ENCODE measurements around the gene CCL25.
"Not testable (repeated sequence)": the region's sequence is repeated elsewhere in the genome, so short reads cannot be mapped to it uniquely, and the experiment has no call there.

Gene CCL25, protein sequence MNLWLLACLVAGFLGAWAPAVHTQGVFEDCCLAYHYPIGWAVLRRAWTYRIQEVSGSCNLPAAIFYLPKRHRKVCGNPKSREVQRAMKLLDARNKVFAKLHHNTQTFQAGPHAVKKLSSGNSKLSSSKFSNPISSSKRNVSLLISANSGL

DNA sequence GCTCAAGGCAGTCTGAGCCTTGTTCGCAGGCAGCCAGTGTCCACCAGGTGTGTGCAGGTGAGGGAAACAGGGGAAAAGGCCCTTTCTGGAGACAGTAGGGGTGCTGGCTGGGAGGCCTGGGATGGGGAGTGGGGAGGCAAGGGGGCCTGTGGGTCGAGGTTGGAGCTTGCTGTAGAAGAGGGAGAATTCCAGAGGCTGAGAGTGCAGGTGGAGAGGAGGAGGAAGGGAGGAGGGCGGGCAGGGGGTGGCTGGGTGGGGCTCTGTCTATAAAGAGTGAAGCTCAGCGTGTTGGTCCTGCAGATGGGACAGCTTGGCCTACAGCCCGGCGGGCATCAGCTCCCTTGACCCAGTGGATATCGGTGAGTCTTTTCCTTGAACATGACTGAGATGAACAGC is at the start of gene CCL25:
CCL25 (plus strand) TSS at position 297 of the 396 bp plus-strand sequence. CDS start 290 bp downstream, outside the sequence.
- TF ChIP-seq ZNF274 (IDR thresholded peaks at IDR 0.05; ENCODE audit: low read depth, low read length), result no peak
- H3K4me3 ChIP-seq (ENCODE audit: low read length), result no peak within 1 kb of the TSS; the same call in 1 of the 2 replicates

DNA sequence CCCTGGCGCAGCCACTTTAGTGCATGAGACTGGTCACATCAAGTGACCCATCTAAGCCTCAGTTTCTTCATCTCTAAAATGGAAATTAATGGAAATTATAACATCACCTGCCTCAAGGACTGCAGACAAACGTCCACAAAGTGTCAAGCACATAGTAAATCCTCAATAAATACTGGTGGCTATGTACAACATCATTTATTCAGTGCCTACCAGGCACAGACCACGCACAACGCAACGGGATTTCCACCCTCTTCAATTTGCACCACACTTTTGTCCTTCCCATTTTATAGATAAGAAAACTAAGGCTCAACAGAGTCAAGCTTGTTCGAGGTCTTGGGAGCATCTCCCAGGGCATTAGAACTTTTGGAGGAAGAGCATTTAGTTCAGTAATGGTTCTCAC is 48.6 kb upstream of the CCL25 start:
- no peak for TF ChIP-seq ZNF274 (IDR thresholded peaks at IDR 0.05; ENCODE audit: low read depth, low read length)
- peak overlapping the region; percentile 93 for H3K4me3 ChIP-seq (ENCODE audit: low read length)

DNA sequence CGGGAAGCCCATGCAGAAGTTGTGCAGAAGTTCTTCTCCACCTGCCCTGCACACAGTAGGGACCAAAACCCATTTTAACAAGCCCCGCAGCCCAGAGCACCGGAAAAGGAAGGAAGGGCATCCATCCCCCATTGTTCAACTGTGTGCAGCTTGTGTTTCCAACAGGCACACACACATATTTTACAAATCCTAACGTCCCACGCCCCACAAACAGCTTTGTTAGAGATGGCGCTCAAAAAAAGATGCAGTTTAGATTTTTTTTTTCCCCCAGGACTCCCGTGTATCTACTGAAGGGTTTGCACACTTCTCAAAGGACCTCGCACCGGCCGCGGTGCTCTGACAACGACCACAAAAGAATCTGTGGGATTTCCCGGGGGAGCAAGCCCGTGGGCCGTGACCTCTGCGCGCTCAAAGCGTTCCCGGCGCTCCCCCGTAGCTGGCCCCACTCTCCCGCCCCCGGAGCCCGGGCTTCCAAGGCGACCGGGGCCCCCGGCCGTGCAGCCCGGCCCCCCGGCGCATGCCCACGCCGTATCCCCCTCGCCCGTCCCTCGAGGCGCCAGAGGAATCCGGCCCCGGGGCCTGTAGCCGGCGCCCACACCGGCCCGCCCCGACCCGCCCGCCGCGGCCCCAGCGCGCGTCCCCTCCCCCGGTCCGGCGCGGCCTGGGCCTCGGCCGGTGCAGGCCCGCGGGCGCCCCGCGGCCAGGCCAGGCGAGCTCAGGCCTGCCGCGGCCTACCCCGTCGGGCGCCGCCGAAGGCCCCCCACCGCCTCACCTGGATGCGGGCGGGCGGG is 47.6 kb upstream of the CCL25 start:
- peak overlapping the region; percentile 93 for H3K4me3 ChIP-seq (ENCODE audit: low read length)
- TF ChIP-seq ZNF274 (IDR thresholded peaks at IDR 0.05; ENCODE audit: low read depth, low read length), result no peak

DNA sequence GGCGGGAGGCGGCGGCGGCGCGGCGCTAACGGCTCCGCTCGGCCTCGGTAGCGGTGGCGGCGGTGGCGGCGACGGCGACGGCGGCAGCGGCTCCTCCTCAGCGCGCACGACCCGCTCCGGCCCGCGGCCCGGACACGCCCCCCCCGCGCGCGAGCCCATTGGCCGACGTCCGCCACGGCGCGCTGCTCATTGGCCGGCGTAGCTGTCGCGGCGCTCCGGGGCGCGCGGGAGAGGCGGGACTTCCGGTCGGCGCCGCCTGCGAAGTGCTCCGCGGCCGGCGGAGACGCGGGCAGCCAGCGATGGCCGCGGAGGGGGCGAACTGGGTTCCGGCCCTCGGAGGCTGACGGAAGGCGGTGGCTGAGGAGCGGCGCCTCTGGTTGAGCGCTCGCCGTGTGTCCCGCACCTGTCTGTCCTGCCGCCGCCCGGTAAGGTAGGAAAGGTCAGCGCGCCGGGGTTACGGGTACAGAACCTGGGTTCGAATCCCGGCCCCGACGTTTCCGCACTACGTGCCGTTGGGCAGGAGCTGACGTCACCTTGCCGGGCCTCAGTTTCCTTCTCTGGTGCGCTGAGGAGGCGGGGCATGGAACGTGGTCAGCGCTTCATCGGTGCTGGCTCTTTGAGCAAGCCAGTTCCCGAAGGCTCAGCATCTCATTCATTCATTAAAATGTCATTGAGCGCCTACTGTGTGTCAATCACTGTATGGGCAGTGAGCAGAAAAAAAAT is 46.9 kb upstream of the CCL25 start, which contains the start of gene ELAVL1:
ELAVL1 (minus strand) TSS at position 108 of the 723 bp plus-strand sequence. CDS start 13,826 bp downstream, outside the sequence.
- H3K4me3 ChIP-seq (ENCODE audit: low read length), result peak within 1 kb of the TSS; percentile 93

DNA sequence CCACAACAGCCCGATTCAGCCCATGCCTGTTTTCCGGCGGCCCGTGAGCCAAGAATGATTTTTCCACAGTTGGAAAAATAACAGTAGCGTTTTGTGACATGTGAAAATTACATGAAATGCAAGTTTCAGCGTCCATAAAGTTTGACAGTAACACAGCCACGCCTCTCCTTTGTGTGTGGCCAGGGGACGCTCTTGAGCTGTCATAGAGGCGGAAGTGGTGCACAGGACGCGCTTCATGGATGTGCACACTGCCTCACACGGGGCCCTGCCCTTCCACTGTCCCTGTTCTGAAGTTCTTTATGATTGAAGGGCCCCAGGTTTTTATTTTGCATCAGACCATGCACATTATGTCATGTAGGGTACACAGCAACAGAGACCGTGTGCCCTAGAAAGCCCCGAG is 34.8 kb upstream of the CCL25 start:
- H3K4me3 ChIP-seq (ENCODE audit: low read length), result no peak overlapping the region
- no peak for TF ChIP-seq ZNF274 (IDR thresholded peaks at IDR 0.05; ENCODE audit: low read depth, low read length)

More for the DNA sequence above, 46.9 kb upstream of the CCL25 start, which contains the start of gene ELAVL1:
- TF ChIP-seq ZNF274 (IDR thresholded peaks at IDR 0.05; ENCODE audit: low read depth, low read length), result no peak

DNA sequence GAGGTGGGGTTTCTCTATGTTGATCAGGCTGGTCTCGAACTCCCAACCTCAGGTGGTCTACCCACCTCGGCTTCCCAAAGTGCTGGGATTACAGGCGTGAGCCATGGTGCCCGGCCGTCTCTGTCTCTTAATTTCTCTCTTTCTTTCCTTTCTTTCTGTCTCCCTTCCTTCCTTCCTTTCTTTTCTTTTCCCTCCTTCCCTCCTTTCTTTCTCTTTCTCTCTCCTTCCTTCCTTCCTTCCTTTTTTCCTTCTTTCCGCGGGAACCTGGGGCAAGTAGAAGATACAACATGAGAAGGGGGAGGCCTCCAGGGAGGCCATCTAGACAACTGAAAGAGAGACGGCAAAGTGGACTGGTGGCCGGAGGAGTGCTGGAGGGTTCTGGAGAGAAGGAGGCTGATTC is 31.9 kb upstream of the CCL25 start:
- no peak overlapping the region for H3K4me3 ChIP-seq (ENCODE audit: low read length)
- TF ChIP-seq ZNF274 (IDR thresholded peaks at IDR 0.05; ENCODE audit: low read depth, low read length), result no peak

DNA sequence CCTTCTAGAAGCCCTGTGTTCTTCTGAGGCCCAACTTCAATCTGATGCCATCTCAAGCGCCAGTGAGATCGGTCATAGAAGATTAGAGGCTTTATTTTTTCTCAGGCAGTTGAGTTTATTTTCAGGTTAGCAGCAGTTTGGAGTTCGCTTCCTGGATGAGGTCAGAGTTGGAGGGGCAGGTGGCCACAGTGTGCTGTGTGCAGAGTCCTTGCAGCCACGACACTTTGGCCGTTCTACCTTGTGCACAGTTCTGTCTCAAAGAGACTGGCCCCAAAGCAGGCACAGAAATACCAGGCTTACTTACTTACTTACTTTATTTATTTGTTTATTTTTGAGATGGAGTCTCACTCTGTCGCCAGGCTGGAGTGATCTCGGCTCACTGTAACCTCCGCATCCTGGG is 31.2 kb upstream of the CCL25 start:
- H3K4me3 ChIP-seq (ENCODE audit: low read length), result no peak overlapping the region
- no peak for TF ChIP-seq ZNF274 (IDR thresholded peaks at IDR 0.05; ENCODE audit: low read depth, low read length)

DNA sequence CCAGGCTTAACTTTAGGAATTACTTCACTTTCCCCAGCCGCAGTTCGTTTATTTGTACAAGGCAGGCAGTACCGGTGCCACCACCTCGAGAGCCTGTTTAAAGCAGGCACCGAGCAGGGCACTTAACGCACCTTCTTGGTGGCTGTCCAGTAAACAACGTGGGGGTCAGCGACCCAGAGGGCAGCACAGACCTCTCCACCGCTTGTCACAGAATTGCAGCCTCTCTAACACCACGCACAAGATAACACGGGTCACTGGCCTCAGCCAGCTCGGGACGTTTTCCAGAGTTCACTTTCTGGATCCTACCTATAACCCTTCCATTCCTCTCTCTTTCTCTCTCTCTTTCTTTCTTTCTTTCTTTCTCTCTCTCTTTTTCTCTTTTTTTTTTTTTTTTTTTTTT is 30.3 kb upstream of the CCL25 start:
- no peak for TF ChIP-seq ZNF274 (IDR thresholded peaks at IDR 0.05; ENCODE audit: low read depth, low read length)
- H3K4me3 ChIP-seq (ENCODE audit: low read length), result no peak overlapping the region

DNA sequence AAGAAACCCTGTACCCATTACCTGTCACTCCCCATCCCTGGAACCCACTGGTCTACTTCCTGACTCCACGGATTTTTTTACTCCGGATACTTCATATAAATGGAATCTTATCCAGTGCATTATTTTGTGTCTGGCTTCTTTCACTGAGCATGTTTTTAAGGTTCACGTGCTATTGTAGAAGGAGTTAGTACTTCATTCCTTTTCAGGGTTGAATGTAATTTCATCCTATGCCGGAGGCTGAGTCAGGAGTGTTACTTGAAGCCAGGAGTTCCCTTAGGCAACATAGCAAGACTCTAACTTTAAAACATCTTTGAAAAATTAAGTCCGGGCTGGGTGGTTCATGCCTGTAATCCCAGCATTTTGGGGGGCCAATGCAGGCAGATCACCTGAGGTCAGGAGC is 29.2 kb upstream of the CCL25 start:
- H3K4me3 ChIP-seq (ENCODE audit: low read length), result no peak overlapping the region
- no peak for TF ChIP-seq ZNF274 (IDR thresholded peaks at IDR 0.05; ENCODE audit: low read depth, low read length)

DNA sequence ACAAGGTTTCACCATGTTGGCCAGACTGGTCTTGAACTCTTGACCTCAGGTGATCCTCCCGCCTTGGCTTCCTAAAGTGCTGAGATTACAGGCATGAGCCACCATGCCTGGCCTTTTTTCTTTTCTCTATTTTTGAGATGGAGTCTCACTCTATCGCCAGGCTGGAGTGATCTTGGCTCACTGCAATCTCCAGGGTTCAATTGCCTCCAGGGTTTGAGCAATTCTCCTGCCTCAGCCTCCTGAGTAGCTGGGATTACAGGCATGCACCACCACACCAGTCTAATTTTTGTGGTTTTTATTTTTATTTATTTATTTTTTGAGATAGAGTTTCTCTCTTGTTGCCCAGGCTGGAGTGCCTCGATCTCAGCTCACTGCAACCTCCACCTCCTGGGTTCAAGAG is 28.3 kb upstream of the CCL25 start:
- H3K4me3 ChIP-seq (ENCODE audit: low read length), result not testable (repeated sequence)

DNA sequence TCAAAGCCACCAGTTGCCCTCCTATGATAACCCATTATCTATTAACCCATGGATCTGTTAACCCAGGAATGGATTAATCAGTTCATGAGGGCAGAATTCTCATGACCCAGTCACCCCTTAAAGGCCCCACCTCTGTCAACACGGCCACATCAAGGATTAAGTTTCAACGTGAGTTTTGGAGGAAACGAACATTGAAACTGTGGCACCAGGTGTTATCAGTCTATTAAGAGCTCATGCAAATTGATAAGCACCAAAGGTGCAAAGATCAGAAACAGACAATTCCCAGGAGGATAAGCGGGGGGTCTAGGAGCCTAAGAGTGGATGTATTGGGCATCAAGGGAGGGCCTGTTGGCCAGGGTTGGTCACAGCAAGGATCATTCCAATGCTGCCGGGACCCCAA is 27.2 kb upstream of the CCL25 start:
- H3K4me3 ChIP-seq (ENCODE audit: low read length), result no peak overlapping the region
- TF ChIP-seq ZNF274 (IDR thresholded peaks at IDR 0.05; ENCODE audit: low read depth, low read length), result no peak

DNA sequence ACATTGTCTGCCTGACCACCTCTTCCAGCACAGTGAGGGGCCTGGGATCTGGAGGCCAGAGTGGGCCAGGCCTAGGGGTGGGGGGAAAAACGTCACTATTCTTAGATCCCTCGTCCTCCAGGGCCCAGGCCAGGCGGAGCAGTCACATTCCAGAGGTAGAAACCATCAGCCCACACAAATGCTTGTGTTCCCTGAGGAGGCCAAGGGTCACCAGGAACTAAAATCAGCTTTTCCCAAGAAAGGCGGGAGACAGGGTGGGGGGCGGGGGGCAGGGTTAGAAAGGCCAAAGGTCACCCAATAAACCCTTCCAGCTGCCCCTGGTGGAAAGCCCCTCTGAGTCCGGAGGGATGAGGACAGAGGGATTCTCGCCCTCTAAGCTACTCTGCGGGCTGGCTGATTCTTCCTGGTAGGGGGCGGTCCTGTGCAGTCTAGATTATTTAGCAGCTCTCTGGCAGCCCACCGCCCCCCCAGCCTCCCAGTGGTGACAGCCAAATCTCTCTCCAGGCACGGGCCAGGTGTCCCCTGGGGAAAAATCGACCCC is 23.5 kb upstream of the CCL25 start:
- TF ChIP-seq ZNF274 (IDR thresholded peaks at IDR 0.05; ENCODE audit: low read depth, low read length), result no peak
- no peak overlapping the region for H3K4me3 ChIP-seq (ENCODE audit: low read length)

DNA sequence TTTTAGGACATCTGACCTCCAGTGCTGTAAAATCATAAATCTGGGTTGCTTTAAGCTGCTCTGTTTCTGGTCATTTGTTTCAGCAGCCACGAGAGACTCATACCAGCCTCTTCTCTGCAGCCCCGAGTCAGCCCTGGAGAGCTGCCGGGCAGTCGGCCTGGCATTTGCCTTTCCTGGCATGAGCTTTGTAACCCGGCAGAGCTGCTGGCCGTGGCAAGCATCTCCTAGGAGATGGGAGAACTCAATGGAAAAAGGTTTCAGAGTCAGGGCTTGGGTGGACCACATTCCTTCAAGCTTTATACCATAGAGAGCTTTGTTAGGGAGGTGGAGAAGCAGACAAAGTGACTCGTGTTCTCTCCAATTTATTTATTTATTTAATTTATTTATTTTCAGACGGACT is 21.6 kb upstream of the CCL25 start:
- TF ChIP-seq ZNF274 (IDR thresholded peaks at IDR 0.05; ENCODE audit: low read depth, low read length), result no peak
- H3K4me3 ChIP-seq (ENCODE audit: low read length), result no peak overlapping the region

DNA sequence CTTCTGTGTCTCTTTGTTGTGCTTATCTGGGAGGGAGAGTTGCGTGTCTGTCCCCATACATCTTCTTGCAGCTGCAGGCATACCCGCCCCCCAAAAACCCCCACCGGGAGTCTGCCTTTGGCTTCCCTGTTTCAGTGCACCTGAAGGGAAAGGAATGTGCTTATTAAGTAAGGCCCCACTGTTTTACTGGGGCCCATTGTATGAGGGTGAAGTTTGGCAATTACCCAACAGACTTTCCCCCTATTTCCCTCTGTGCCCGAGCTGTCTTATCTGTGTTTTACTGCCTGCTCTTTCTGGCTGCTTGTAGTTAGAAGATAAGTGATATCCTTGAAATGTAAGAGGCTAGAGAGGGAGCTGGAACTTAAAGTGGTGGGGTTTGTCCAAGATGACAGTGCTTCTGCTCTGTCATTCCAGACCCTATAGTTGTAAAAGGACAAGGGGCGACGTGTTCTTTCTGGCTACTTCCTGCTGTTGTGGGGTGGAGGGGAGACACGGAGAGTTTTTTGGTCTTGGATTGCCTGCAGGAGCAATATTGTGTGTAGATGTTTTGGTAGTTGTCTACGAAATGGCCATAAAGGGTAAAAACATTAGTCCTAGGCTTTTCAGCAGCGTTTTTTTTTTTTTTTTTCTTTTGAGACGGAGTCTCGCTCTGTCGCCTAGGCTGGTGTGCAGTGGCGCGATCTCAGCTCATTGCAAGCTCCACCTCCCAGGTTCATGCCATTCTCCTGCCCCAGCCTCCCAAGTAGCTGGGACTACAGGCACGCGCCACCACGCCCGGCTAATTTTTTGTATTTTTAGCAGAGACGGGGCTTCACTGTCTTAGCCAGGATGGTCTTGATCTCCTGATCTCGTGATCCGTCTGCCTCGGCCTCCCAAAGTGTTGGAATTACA is 19.0 kb upstream of the CCL25 start:
- H3K4me3 ChIP-seq (ENCODE audit: low read length), result not testable (repeated sequence)
